Measurements from ENCODE around the gene LIPC.
A peak's percentile ranks its signal among the peaks of the same experiment; 100 is the strongest.

The LIPC gene

DNA sequence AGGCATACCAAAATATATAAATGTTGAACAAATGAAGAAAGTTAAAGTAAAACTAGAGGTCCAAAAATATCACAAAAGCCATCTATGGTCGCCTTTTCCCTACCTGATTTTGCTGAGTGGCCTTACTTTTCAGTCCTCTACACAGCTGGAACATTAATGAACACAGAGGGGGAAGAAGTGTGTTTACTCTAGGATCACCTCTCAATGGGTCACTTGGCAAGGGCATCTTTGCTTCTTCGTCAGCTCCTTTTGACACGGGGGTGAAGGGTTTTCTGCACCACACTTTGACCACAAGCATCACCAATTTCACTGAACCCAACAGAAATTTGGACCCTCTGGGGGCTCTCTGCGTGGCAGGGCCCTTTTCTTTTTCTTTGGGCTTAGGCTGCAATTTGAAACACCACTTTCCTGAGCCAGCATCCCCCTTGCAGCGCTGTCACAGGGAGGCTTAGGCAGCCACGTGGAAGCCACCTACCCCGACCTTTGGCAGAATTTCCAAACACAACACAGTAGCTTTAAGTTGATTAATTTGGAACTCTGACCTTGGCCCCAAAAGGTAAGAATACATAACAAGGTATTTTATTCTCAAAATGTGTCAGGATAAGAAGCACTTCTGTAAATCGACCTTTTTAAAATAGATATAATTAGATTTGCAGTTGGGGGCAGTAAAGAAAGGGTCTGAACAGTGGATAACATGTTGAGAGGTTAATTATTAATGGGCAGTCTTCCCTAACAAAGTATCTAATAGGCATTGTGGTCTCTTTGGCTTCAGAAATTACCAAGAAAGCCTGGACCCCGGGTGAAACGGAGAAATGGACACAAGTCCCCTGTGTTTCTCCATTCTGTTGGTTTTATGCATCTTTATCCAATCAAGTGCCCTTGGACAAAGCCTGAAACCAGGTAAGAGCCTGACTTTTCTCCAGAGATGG, at the start of gene LIPC:
Gene LIPC, plus strand, starts transcription at position 771 of the 929 bp plus-strand sequence. Its CDS starts 42 bp downstream, at position 813.
- no peak for DNase-seq (ENCODE audit: low read depth in 1 of 2, low spot score in 1 of 2)
- in situ Hi-C loops (cut with HindIII; ENCODE audit: low pct_unique_long_range_greater_than_20kb, low sequenced_read_pairs) = no loop called here
- TF ChIP-seq JUND (IDR thresholded peaks at IDR 0.05; ENCODE audit: low read depth) = no peak

- DNase-seq (ENCODE audit: low read depth in 1 of 2, low spot score in 1 of 2) = no peak
- no peak for TF ChIP-seq JUND (IDR thresholded peaks at IDR 0.05; ENCODE audit: low read depth)
- in situ Hi-C loops (cut with HindIII; ENCODE audit: low pct_unique_long_range_greater_than_20kb, low sequenced_read_pairs) = no loop called here
Observed at GRCh38 chr15:58383876-58384275, 47.9 kb upstream of the LIPC start.

- no peak for TF ChIP-seq JUND (IDR thresholded peaks at IDR 0.05; ENCODE audit: low read depth)
- no peak for DNase-seq (ENCODE audit: low read depth in 1 of 2, low spot score in 1 of 2)
- in situ Hi-C loops (cut with HindIII; ENCODE audit: low pct_unique_long_range_greater_than_20kb, low sequenced_read_pairs) = no loop called here
Observed at GRCh38 chr15:58384667-58385066, 47.1 kb upstream of the LIPC start.

GRCh38 chr15:58386081-58386480, 45.7 kb upstream of the LIPC start:
- TF ChIP-seq JUND (IDR thresholded peaks at IDR 0.05; ENCODE audit: low read depth) = no peak
- DNase-seq (ENCODE audit: low read depth in 1 of 2, low spot score in 1 of 2) = no peak
- in situ Hi-C loops (cut with HindIII; ENCODE audit: low pct_unique_long_range_greater_than_20kb, low sequenced_read_pairs) = no loop called here

DNA sequence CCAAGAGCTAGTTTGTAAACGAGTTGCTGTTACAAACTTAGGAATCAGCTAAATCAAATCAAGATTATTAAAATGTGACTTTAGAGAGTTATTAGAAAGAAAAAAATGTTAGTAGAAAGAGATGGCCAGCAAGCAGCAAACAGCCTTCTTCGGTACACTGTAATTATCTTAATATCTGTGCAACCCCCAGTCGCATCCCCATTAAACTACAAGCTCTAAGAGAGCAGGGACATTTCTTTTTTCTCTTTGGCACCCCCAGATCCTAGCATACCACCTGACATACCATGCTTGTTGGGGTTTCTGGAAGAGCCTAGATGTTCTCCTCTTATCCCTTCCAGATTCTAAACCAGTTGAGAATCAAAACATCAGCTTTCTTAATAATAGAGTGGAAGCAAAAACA, 45.1 kb upstream of the LIPC start:
- no peak for DNase-seq (ENCODE audit: low read depth in 1 of 2, low spot score in 1 of 2)
- in situ Hi-C loops (cut with HindIII; ENCODE audit: low pct_unique_long_range_greater_than_20kb, low sequenced_read_pairs) = no loop called here
- TF ChIP-seq JUND (IDR thresholded peaks at IDR 0.05; ENCODE audit: low read depth) = no peak

GRCh38 chr15:58387130-58387529, 44.7 kb upstream of the LIPC start:
- DNase-seq (ENCODE audit: low read depth in 1 of 2, low spot score in 1 of 2) = no peak
- no peak for TF ChIP-seq JUND (IDR thresholded peaks at IDR 0.05; ENCODE audit: low read depth)
- in situ Hi-C loops (cut with HindIII; ENCODE audit: low pct_unique_long_range_greater_than_20kb, low sequenced_read_pairs) = no loop called here

DNA sequence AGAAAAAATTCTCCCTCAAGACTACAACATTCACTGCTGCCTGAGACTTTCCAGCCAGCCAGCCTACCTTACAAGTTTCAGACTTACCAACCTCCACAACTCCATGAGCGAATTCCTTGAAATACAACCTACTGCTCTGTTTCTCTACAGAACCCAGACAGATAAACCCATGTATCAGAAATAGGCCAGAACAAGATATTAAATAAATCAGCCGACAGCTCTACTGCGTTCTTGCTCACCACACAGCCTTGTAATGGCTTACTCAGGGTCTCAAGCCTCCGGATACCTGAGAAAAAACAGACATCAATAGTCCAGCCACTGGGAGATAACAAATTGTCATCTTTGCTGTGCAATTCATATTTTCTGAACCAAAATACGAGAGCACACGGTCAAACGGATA, 43.6 kb upstream of the LIPC start:
- no peak for DNase-seq (ENCODE audit: low read depth in 1 of 2, low spot score in 1 of 2)
- in situ Hi-C loops (cut with HindIII; ENCODE audit: low pct_unique_long_range_greater_than_20kb, low sequenced_read_pairs) = no loop called here
- TF ChIP-seq JUND (IDR thresholded peaks at IDR 0.05; ENCODE audit: low read depth) = no peak

DNA sequence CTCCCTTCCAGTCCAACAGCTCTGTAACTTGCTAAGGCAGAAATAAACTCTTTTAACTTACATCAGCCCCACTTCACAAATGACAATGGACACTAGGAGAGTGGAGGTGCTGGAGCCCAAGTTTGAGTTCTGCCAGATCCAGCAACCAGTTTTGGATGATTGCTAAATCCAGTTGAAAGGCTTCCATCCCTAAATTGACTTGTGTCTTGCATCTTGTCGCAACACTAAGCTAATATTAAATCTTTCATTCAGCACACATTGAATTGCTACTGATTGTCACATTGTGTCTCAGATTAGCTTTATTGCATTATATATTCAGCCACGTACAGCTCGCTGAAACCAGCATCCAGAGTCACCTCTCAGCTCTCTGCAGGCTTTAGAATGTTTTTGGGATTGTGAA, 41.7 kb upstream of the LIPC start:
- TF ChIP-seq JUND (IDR thresholded peaks at IDR 0.05; ENCODE audit: low read depth) = no peak
- in situ Hi-C loops (cut with HindIII; ENCODE audit: low pct_unique_long_range_greater_than_20kb, low sequenced_read_pairs) = no loop called here
- DNase-seq (ENCODE audit: low read depth in 1 of 2, low spot score in 1 of 2) = no peak

GRCh38 chr15:58390655-58391054, 41.1 kb upstream of the LIPC start:
- in situ Hi-C loops (cut with HindIII; ENCODE audit: low pct_unique_long_range_greater_than_20kb, low sequenced_read_pairs) = no loop called here
- no peak for TF ChIP-seq JUND (IDR thresholded peaks at IDR 0.05; ENCODE audit: low read depth)
- DNase-seq (ENCODE audit: low read depth in 1 of 2, low spot score in 1 of 2) = no peak

GRCh38 chr15:58391088-58391487, 40.7 kb upstream of the LIPC start:
- TF ChIP-seq JUND (IDR thresholded peaks at IDR 0.05; ENCODE audit: low read depth) = no peak
- in situ Hi-C loops (cut with HindIII; ENCODE audit: low pct_unique_long_range_greater_than_20kb, low sequenced_read_pairs) = no loop called here
- DNase-seq (ENCODE audit: low read depth in 1 of 2, low spot score in 1 of 2) = no peak

DNA sequence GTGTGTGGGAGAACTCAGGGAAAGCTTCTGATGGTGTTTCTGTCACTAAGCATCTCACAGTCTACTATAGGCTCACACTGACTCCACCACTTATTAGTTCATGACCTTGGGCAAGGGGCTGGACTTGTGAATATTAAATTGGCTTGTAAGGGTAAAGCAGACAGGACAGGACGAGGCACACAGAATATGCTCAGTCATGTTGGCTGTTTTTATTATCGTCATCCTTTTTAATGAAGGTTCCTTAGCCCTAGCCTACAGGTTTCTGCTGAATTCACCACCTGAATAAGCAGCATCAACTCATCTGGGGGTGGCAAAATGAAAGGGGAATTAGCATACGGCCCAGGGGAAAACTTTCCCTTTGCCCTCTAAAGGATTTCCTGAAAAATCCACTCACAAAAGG, 39.6 kb upstream of the LIPC start:
- peak in 1 of 2 experiments; percentile 34 for DNase-seq (ENCODE audit: low read depth in 1 of 2, low spot score in 1 of 2)
- no peak for TF ChIP-seq JUND (IDR thresholded peaks at IDR 0.05; ENCODE audit: low read depth)
- in situ Hi-C loops (cut with HindIII; ENCODE audit: low pct_unique_long_range_greater_than_20kb, low sequenced_read_pairs) = no loop called here

DNA sequence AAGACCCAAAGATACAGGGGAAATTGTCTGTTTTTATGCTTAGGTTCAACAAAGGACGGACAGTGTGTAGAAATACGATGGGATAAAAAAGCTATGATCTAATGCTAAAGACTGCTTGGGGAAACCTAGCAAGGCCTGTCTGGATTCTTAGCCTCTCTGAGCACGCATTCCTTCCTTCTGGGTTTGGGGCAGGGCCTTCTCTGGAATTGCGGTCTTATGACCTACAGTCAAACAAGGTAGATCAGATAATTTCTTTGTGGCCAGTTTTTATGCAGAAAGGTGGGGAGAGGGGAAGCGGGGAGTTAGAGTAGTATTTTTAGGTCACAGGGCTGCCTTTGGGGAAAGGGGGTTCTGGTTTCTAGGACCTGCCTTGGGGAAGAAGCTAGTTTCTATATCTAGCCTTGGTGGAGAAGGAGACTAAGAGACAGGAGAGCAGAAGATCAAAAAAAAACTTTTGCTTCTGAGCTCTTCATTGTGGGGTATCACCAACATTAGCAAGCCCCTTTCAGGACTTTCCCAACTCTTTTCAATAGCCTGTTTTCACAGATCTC, 39.1 kb upstream of the LIPC start:
- peak; percentile 46 for TF ChIP-seq JUND (IDR thresholded peaks at IDR 0.05; ENCODE audit: low read depth)
- in situ Hi-C loops (cut with HindIII; ENCODE audit: low pct_unique_long_range_greater_than_20kb, low sequenced_read_pairs) = no loop called here
- peak in 1 of 2 experiments; percentile 89 for DNase-seq (ENCODE audit: low read depth in 1 of 2, low spot score in 1 of 2)

DNA sequence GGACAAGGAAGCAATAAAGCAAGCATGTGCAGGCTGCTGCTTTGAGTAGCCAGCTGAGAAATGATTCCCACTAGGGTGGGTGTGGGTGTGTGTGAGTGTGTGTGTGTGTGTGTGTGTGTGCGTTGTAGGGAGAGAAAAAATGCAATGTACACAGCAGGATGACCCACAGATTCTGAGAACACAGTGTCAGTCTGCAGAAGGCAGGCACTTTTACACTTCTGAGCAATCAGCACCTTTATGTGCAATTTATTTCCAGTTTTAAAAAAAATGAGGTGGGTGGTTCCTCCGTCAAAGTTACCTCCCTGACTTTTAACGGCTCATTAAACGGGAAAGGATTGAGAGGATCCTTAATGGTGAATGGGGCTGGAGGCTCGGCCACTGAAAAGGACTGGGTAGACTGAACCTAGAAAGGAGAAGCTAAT, 38.5 kb upstream of the LIPC start:
- in situ Hi-C loops (cut with HindIII; ENCODE audit: low pct_unique_long_range_greater_than_20kb, low sequenced_read_pairs) = no loop called here
- TF ChIP-seq JUND (IDR thresholded peaks at IDR 0.05; ENCODE audit: low read depth) = no peak
- peak in 1 of 2 experiments; percentile 31 for DNase-seq (ENCODE audit: low read depth in 1 of 2, low spot score in 1 of 2)

All from T47D (cell line).